ENCODE data around the gene GNAI1. TPM values are rescaled to one million over a fixed set of nuclear protein-coding genes. Genes with fewer than 3 reads are reported as not detected.
A peak's percentile ranks its signal among the peaks of the same experiment; 100 is the strongest.

The GNAI1 gene
- total RNA-seq, 1 donor from 2014 or later: 35.5 TPM

GRCh38 chr7:80183900-80184685 lies 49.5 kb downstream of the GNAI1 start:
- no peaks in the 10 kb centered on the region for H3K36me3 Mint-ChIP-seq (ENCODE audit: low read depth, unreplicated experiment)
- FAIRE-seq (no peak), DNase-seq (ENCODE audit: low read depth) (peak; percentile 13)
- no peak overlapping the region for H2AFZ ChIP-seq (ENCODE audit: low read depth, low read length)
- peaks cover 6% of the 10 kb centered on the region for H3K4me1 Mint-ChIP-seq (ENCODE audit: low read depth, unreplicated experiment)
- TF ChIP-seq CTCF (IDR thresholded peaks at IDR 0.05; ENCODE audit: insufficient read depth, low read depth, low read length): no peak
- TF ChIP-seq EZH2 (IDR thresholded peaks at IDR 0.05; ENCODE audit: insufficient read depth, low read length): no peak
- H3K4me2 ChIP-seq (ENCODE audit: low read length): no peak overlapping the region
- peaks cover 3% of the 10 kb centered on the region for H3K9me3 Mint-ChIP-seq (ENCODE audit: unreplicated experiment)
- H3K9ac ChIP-seq (ENCODE audit: low read length): no peak overlapping the region
- H3K27me3 ChIP-seq (ENCODE audit: insufficient read depth, low read length): no peaks in the 10 kb centered on the region
- no peaks in the 10 kb centered on the region for H3K9me3 ChIP-seq (ENCODE audit: insufficient read depth, low read depth, low read length)
- H3K36me3 ChIP-seq (ENCODE audit: insufficient read depth, low read length): no peaks in the 10 kb centered on the region
- H3K79me2 ChIP-seq (ENCODE audit: insufficient read depth, low read length): peaks cover 42% of the 10 kb centered on the region
- no peaks in the 10 kb centered on the region for H3K27me3 Mint-ChIP-seq (ENCODE audit: low read depth, unreplicated experiment)
- no peak overlapping the region for H3K4me3 ChIP-seq (ENCODE audit: insufficient read depth, low read depth, low read length)
- peaks cover 33% of the 10 kb centered on the region for H4K20me1 ChIP-seq (ENCODE audit: insufficient read depth, low read length)
- no peak overlapping the region for H3K27ac Mint-ChIP-seq (ENCODE audit: unreplicated experiment)
- H3K27ac ChIP-seq (ENCODE audit: low read depth, low read length): no peak overlapping the region
- no peaks in the 10 kb centered on the region for H3K4me1 ChIP-seq (ENCODE audit: insufficient read depth, low read length)
- H3K4me3 Mint-ChIP-seq (ENCODE audit: unreplicated experiment): no peak overlapping the region

GRCh38 chr7:80184693-80185092 lies 50.1 kb downstream of the GNAI1 start:
- Histone ChIP-seq H3K79me2 (ENCODE audit: insufficient read depth, low read length) (peaks cover 44% of the 10 kb centered on the region), H4K20me1 (ENCODE audit: insufficient read depth, low read length) (peaks cover 33% of the 10 kb centered on the region), H3K27ac (ENCODE audit: low read depth, low read length) (no peak overlapping the region), H3K4me2 (ENCODE audit: low read length) (no peak overlapping the region), H3K27me3 (ENCODE audit: insufficient read depth, low read length) (no peaks in the 10 kb centered on the region), H3K36me3 (ENCODE audit: insufficient read depth, low read length) (no peaks in the 10 kb centered on the region), H2AFZ (ENCODE audit: low read depth, low read length) (no peak overlapping the region), H3K9ac (ENCODE audit: low read length) (no peak overlapping the region), H3K9me3 (ENCODE audit: insufficient read depth, low read depth, low read length) (no peaks in the 10 kb centered on the region), H3K4me3 (ENCODE audit: insufficient read depth, low read depth, low read length) (no peak overlapping the region), H3K4me1 (ENCODE audit: insufficient read depth, low read length) (no peaks in the 10 kb centered on the region)
- H3K27me3 Mint-ChIP-seq (ENCODE audit: low read depth, unreplicated experiment): no peaks in the 10 kb centered on the region
- H3K4me3 Mint-ChIP-seq (ENCODE audit: unreplicated experiment): no peak overlapping the region
- no peak for DNase-seq (ENCODE audit: low read depth)
- TF ChIP-seq EZH2 (IDR thresholded peaks at IDR 0.05; ENCODE audit: insufficient read depth, low read length) (no peak), CTCF (IDR thresholded peaks at IDR 0.05; ENCODE audit: insufficient read depth, low read depth, low read length) (no peak)
- peaks cover 6% of the 10 kb centered on the region for H3K4me1 Mint-ChIP-seq (ENCODE audit: low read depth, unreplicated experiment)
- FAIRE-seq: no peak
- peaks cover 3% of the 10 kb centered on the region for H3K9me3 Mint-ChIP-seq (ENCODE audit: unreplicated experiment)
- no peaks in the 10 kb centered on the region for H3K36me3 Mint-ChIP-seq (ENCODE audit: low read depth, unreplicated experiment)
- no peak overlapping the region for H3K27ac Mint-ChIP-seq (ENCODE audit: unreplicated experiment)

DNA sequence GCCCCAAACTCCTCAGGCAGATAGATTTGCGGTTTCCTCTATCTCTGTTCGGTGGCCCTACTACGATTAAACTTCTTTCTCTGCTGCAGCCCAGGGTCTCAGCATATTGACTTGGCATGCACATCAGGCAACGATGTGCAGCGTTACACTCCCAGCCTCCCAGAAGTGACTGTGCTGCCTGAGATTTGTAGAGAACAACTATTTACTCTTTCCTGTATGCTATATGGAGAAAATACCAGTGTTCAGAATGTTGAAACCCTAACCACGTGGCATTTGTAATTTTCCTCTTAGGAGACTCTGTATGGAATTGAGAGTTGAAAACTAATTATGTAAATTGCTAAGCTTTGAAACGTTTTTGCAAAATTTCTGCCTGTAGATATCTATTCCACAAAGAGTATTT lies 50.9 kb downstream of the GNAI1 start:
- no peaks in the 10 kb centered on the region for H3K27me3 Mint-ChIP-seq (ENCODE audit: low read depth, unreplicated experiment)
- no peak for FAIRE-seq
- H3K9me3 ChIP-seq (ENCODE audit: insufficient read depth, low read depth, low read length): no peaks in the 10 kb centered on the region
- H3K4me1 ChIP-seq (ENCODE audit: insufficient read depth, low read length): no peaks in the 10 kb centered on the region
- no peak for DNase-seq (ENCODE audit: low read depth)
- H3K27ac ChIP-seq (ENCODE audit: low read depth, low read length): no peak overlapping the region
- H3K4me3 Mint-ChIP-seq (ENCODE audit: unreplicated experiment): no peak overlapping the region
- H3K36me3 Mint-ChIP-seq (ENCODE audit: low read depth, unreplicated experiment): no peaks in the 10 kb centered on the region
- peaks cover 6% of the 10 kb centered on the region for H3K4me1 Mint-ChIP-seq (ENCODE audit: low read depth, unreplicated experiment)
- H3K9me3 Mint-ChIP-seq (ENCODE audit: unreplicated experiment): peaks cover 3% of the 10 kb centered on the region
- peaks cover 33% of the 10 kb centered on the region for H4K20me1 ChIP-seq (ENCODE audit: insufficient read depth, low read length)
- H3K36me3 ChIP-seq (ENCODE audit: insufficient read depth, low read length): no peaks in the 10 kb centered on the region
- H3K4me3 ChIP-seq (ENCODE audit: insufficient read depth, low read depth, low read length): no peak overlapping the region
- no peak for TF ChIP-seq CTCF (IDR thresholded peaks at IDR 0.05; ENCODE audit: insufficient read depth, low read depth, low read length)
- H2AFZ ChIP-seq (ENCODE audit: low read depth, low read length): no peak overlapping the region
- H3K4me2 ChIP-seq (ENCODE audit: low read length): no peak overlapping the region
- H3K79me2 ChIP-seq (ENCODE audit: insufficient read depth, low read length): peaks cover 40% of the 10 kb centered on the region
- no peaks in the 10 kb centered on the region for H3K27me3 ChIP-seq (ENCODE audit: insufficient read depth, low read length)
- H3K9ac ChIP-seq (ENCODE audit: low read length): no peak overlapping the region
- H3K27ac Mint-ChIP-seq (ENCODE audit: unreplicated experiment): no peak overlapping the region

Data from astrocyte (in vitro differentiated cells and primary cell).